HG03175 (cell line): ENCODE measurements around the gene CPTP.

ENCODE experiments used
- ATAC-seq: cut with Tn5 transposase; IDR thresholded peaks from one replicate; pipeline ENCODE4 v1.9.1; 2021; ENCODE audit warnings: mild to moderate bottlenecking, moderate library complexity; ENCODE audit not compliant: unreplicated experiment

CPTP gene

GRCh38 chr1:1332774-1333480, 8.3 kb downstream of the CPTP start:
- no peak for ATAC-seq

- ATAC-seq: no peak
Observed at GRCh38 chr1:1333551-1334241, 9.1 kb downstream of the CPTP start.

GRCh38 chr1:1334835-1335234, 10.2 kb downstream of the CPTP start:
- no peak for ATAC-seq

- no peak for ATAC-seq
Observed at GRCh38 chr1:1335283-1335682, 10.7 kb downstream of the CPTP start.

GRCh38 chr1:1335792-1336248, 11.2 kb downstream of the CPTP start:
- ATAC-seq: no peak

- no peak for ATAC-seq
Observed at GRCh38 chr1:1336446-1336845, 11.8 kb downstream of the CPTP start.

- ATAC-seq: no peak
Observed at GRCh38 chr1:1336931-1337792, 12.6 kb downstream of the CPTP start.

GRCh38 chr1:1337793-1338147, 13.2 kb downstream of the CPTP start:
- no peak for ATAC-seq

- no peak for ATAC-seq
Observed at GRCh38 chr1:1338278-1338677, 13.7 kb downstream of the CPTP start.

- no peak for ATAC-seq
Observed at GRCh38 chr1:1340185-1340584, 15.6 kb downstream of the CPTP start.

GRCh38 chr1:1340791-1341548, 16.4 kb downstream of the CPTP start:
- ATAC-seq: no peak

GRCh38 chr1:1341549-1342021, 17.0 kb downstream of the CPTP start:
- no peak for ATAC-seq

- no peak for ATAC-seq
Observed at GRCh38 chr1:1342061-1342562, 17.5 kb downstream of the CPTP start.

- no peak for ATAC-seq
Observed at GRCh38 chr1:1342584-1343115, 18.0 kb downstream of the CPTP start.

GRCh38 chr1:1343811-1344421, 19.3 kb downstream of the CPTP start:
- no peak for ATAC-seq

GRCh38 chr1:1344655-1345361, 20.2 kb downstream of the CPTP start:
- ATAC-seq: no peak

- ATAC-seq: no peak
Observed at GRCh38 chr1:1345384-1345783, 20.8 kb downstream of the CPTP start.

- no peak for ATAC-seq
Observed at GRCh38 chr1:1345860-1346500, 21.4 kb downstream of the CPTP start.

- ATAC-seq: no peak
Observed at GRCh38 chr1:1346501-1346890, 21.9 kb downstream of the CPTP start.
